Astrocyte of the spinal cord (primary cell): ENCODE results near the gene ASCC2.

Experiments used
- DNase-seq: peaks from one replicate; pipeline ENCODE4 v3.0.0; 2011; ENCODE audit warnings: low read depth, low spot score
- H3K4me3 ChIP-seq: 2 replicates; pipeline ENCODE4 v1.5.1; 2011; ENCODE audit warnings: low read depth, mild to moderate bottlenecking, low read length, moderate library complexity
- CTCF ChIP-seq: IDR thresholded peaks from 2 replicates; pipeline ENCODE4 v1.5.1; 2012; ENCODE audit warnings: low read depth, mild to moderate bottlenecking, low read length, inconsistent platforms
- in situ Hi-C: cut with HindIII; loops from 2 replicates; pipeline ENCODE4 v1.10.0; 2017; ENCODE audit warnings: low sequenced_read_pairs

Gene ASCC2

GRCh38 chr22:29816539-29816938 is 21.5 kb downstream of the ASCC2 start:
- no peak for DNase-seq
- H3K4me3 ChIP-seq: no peak overlapping the region
- in situ Hi-C loops: no loop called here
- no peak for TF ChIP-seq CTCF

GRCh38 chr22:29816128-29816527 is 21.9 kb downstream of the ASCC2 start:
- no peak for TF ChIP-seq CTCF
- in situ Hi-C loops: no loop called here
- no peak for DNase-seq
- no peak overlapping the region for H3K4me3 ChIP-seq

- in situ Hi-C loops: no loop called here
- no peak for DNase-seq
- TF ChIP-seq CTCF: no peak
- no peak overlapping the region for H3K4me3 ChIP-seq
These were observed 22.5 kb downstream of the ASCC2 start for GRCh38 chr22:29815580-29815979.

GRCh38 chr22:29814003-29814402 is 24.1 kb downstream of the ASCC2 start:
- in situ Hi-C loops: no loop called here
- no peak for TF ChIP-seq CTCF
- H3K4me3 ChIP-seq: no peak overlapping the region

GRCh38 chr22:29813563-29813962 is 24.5 kb downstream of the ASCC2 start:
- DNase-seq: no peak
- H3K4me3 ChIP-seq: no peak overlapping the region
- no peak for TF ChIP-seq CTCF
- in situ Hi-C loops: no loop called here

More at GRCh38 chr22:29814003-29814402, 24.1 kb downstream of the ASCC2 start:
- DNase-seq: no peak

GRCh38 chr22:29813126-29813525 is 24.9 kb downstream of the ASCC2 start:
- no peak for TF ChIP-seq CTCF
- H3K4me3 ChIP-seq: no peak overlapping the region
- in situ Hi-C loops: no loop called here
- DNase-seq: no peak

GRCh38 chr22:29811377-29811776 is 26.7 kb downstream of the ASCC2 start:
- TF ChIP-seq CTCF: no peak
- H3K4me3 ChIP-seq: no peak overlapping the region
- in situ Hi-C loops: no loop called here
- no peak for DNase-seq
